ENCODE data around the gene MAML3.

The MAML3 gene

DNA sequence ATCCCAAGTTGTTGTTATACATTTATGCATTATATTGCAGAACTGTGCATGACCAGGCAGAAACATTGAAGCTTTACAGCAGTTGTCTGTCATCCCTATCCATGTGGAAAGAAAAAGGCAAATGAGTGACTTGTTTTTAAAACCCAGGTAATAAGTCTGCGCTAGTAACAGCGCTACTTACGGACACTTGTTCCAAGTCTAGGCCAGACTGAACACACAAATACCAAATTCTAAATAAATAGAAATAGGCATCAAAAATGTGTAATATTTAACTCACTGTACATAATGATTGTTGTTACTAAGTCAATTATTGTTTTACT is 548 bp upstream of the MAML3 start:
- DNase-seq = no peak

DNA sequence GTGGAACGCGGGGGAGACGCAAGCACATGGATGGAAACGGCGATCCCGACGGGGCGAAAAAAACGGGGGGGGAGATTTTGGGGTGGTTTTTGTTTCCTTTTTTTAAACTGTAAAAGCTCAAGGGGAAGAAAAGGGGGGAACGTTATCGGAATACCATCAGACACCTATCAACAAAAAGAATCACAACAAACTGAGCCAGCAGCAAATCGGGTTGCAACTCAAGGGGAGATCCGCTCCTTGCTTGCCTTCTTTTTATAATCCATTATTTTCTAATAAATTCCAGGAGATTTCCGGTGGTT is 616 bp downstream of the MAML3 start:
- DNase-seq = no peak

DNA sequence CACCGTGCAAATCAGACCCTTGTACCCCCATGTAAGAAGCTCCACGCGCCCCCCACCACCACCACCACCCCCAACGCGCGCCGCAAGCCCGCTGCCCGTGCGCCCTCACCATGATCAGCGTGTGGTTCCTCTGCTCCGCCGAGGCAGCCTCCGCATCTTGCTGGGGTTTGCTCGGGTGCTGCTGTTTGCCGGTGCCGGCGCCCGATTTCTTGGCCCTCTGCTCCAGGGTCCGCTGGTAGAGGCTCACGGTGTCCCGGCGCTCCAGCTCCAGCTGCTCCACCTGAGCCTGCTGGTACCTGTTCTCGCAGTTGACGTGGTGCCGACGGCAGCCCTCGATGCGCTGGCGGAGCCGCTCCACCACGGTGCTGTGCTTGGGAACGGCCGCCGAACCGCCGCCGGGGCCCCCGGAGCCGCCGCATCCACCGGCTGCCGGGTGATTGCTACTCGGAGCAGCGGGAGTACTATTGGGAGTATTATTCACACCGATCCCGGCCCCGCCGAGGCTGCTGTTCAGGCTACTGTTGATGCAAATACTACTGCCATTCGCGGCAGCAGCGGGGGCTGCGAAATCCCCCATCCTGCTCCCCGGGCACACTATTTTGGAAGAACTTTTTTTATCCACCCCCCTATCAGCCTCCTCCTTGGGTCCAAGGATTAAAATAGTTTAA is 1.1 kb downstream of the MAML3 start:
- DNase-seq = no peak

DNA sequence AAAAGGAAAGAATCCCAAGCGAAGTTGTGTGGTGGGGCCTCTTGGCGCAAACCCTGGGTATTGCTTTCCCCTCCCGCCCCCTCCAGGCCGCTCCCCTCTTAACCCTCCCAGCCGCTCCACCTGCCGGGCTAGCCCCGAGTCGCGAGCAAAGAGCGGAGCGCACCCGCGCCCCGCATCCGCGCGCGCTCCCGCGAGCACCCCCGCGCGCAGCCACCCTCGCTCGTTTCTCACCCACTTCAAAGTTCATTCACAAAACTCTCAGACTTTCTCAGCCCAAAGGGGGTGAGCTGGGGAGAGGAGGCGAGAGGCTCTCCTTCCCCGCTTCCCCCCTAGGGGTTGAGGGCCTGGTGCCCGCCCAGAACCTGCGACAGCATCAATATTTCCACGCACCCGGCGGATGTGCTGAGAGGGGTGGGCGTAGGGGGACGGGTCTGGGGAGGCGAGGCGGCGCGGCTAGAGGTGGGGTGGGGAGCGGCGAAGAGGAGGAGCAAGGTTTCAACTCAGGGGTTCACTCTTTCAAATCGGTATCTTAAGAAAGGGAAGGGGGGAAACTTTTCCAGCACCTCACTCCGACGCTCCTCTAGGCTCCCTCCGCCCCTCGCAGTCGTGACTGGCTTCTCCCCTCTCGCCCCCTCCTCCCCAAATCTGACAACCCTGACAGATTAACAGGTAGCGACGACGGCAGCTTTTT is 1.8 kb downstream of the MAML3 start:
- no peak for DNase-seq

DNA sequence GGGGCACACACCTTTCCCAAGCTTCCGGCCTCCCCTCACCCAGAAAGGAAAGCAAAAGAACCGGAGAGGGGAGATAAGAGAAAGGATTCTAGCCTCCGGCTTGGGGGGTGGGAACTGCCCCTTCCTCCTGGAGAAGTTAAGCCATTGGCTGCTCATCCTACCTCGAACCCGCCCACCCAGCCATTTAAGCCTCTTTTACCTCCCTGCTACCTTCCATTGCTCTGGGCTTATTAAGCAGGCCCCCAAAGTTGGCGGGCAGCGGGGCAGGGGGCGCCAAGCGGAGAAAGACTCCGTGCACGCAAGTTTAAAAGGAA is 2.3 kb downstream of the MAML3 start:
- DNase-seq = no peak

DNA sequence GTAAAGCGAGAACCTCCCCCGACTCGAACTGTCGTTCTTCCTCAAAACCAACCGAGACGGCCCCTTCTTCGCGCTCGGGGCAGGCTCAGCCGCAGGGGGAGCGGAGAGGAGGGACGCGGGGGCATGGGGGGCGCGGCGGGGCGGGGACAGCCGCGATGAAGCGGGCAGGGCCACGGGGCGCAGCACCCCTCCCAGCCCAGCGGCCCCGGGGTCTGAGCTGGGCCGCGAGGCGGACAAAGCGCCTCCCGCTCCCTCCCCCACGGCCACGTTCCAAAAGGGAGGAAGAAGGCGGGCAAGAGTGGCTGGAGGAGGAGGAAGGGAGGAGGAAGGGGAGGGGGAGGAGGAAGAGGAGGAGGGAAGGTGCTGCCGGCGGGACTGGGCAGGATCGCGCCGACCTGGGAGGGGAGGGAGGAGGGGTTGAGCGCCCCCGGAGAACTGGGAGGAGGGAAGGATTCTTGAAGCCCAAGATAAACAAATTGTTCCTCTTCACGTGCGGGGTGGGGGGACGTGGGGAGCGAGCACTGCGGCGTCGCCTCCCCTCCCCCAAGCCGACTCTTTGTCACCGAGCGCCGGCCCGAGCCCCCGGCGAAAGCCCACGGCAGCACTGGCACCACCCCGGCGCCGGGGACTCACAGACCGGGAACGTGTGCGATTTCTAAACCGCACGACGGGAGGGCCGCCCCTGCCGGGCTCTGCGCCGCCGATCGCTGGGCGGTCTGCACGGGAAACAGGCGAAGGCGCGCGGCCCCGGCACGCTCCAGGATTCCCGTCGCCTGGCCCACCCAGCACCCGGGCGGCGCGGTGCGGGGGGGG is 2.9 kb downstream of the MAML3 start:
- DNase-seq = peak; percentile 89

DNA sequence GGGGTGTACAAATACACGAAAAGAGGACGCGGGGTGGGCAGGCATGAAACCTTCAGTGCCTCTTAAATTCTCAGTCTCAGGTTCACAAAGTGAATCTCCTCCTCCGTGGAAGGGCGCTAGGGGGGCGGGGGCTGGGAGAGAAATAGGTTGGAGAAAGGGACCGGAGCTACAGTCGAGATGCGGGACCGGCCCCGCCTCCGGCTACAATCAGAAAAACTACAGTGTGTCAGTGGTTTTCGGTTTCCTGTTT is 3.4 kb downstream of the MAML3 start:
- no peak for DNase-seq

DNA sequence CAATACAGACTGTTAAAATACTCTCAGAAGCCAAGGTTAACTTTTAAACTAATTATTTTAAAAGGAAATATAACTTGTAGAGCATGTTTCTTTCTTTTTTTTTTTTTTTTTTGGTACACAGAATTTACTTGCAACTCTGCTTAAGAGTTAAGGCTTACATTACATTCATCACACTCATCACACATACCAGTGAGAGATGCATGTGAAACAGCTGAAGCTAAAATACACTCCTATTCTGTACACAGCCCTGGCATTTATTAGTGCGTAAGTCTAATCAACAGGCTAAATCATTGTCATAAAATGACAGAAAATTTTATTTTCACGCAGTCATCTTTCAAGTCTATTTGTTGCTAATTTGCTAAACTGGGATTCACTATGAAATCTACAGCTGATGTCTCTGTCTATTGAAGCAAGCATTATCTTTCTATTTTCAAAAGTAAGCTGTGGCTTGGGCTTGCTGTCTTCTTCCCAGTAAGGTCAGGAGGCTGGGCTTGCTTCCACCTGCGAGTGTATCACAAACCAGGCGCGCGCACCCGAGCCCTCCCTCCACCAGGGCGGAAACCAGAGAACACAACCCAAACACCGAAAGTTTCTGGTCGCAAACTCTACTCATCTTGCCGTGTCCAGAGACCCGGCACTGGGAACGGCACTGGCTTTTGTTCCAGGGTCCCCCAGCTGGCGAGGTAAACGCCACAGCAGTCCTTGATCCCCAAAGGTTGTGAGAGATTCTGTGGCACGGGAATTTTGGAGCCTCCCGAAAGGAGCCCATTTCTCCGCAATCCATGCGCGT is 3.9 kb downstream of the MAML3 start:
- DNase-seq = no peak

DNA sequence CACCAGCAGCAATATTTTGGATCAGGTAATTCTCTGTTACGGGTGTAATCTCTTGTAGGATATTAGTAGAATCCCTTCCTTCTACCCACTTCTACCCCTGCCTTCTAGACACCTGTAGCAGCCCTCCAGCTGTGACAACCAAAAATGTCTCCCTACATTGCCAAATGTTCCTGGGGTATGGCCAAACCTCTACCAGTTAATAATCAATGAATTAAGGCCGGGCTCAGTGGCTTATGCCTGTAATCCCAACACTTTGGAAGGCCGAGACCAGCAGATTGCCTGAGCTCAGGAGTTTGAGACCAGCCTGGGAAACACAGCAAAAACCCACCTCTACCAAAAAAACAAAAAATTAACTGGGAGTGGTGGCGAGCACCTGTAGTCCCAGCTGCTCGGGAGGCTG is 9.9 kb downstream of the MAML3 start:
- DNase-seq = no peak

DNA sequence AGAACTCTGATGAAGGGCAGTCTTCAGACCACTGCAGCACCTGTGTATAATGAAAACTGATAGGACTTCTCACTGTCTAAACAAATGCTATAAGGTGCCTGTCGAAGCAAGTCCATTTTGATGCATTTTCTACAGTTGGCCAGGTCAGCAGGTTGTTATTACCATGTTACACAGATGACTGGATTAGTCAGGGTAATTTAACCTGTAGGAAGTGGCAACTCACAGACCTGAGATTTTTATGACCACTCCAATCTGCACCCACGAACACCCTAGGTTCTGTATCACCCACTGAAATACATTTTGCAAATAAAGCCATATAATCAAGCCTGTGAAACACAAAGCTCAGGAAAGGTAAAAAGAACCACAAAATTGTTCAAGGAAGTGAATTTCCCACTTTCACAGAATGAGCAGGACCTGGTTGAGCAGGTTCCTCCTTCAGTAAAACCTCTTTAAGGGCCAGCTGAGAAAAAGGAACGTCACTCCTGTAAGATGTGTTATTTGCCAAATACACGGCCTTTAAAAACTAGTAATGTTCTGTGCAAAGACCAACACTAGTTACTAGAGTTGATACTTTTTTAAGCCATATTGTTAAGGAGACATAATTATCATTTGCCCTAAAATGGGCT is 12.7 kb downstream of the MAML3 start:
- no peak for DNase-seq

DNA sequence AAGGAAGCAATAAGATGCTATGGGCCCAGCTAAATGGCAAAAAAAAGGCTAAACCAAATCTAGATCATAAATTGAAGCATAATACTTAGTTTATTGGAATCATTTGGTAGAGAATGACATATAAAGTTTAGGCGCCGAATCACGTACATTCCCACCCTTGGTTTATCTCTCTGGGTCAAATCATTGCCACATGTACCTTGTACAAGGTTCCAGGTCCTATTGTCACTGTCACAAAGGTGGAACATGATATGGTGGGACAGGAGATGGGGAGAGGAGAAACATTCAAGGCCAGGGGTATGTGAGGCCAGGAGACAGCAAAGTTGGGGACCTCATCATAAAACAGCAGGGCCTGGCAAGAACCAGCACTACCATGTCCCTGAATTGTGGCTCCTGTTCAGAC is 13.4 kb downstream of the MAML3 start:
- DNase-seq = no peak

DNA sequence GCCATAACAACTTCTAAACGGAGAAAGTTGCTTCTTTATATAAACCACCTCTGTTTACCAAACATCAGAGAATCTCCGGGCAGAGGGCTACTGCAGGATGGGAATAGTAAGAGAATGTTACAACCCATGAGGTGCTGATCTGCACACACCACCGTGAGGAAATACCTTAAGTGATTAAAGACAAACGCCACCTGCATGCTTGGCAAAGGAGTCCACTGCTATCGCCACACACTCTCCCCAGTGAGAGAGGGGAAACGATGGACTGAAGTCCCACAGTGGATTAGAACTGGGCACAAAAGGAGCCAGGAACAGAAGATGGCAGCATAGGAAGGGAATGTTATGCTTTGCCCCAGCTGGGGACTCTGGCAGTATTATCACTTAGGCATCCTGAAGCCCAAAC is 15.6 kb downstream of the MAML3 start:
- no peak for DNase-seq

DNA sequence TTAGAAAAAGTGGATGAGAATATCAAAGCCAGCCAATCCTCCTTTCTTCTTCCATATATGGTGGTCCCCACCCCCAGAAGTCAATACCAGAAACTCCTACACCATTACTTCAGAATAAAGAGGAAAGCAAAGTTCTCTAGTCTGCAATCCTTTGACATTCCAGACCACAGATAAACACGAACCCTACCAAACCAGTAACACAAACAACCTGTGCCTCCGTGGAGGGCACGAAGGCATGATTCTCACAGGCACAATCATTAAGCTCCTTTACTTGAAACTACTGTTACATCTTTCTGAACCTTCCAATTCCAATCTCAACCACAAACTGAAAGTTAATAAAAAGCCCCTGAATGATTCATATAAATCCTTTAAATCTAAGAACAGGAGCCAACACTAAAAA is 16.3 kb downstream of the MAML3 start:
- DNase-seq = no peak

DNA sequence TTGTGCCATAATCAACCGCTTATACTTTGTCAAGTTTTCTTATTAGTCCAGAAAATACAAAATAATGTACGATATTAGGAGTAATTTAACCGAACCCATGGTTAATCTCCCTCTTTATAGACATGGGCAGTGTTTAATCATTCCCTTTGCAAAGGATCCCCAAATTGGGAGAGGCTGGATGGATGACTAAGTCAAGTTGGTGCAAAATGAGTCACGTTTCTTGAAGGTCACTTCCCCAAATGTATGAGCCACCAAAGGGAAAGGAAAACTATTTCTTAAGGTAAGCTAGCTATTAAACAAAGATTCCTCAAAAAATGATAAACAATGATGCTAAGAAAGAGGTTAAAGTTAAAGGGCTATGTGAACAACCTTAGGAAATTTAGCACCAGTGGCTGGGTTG is 17.5 kb downstream of the MAML3 start:
- DNase-seq = no peak

DNA sequence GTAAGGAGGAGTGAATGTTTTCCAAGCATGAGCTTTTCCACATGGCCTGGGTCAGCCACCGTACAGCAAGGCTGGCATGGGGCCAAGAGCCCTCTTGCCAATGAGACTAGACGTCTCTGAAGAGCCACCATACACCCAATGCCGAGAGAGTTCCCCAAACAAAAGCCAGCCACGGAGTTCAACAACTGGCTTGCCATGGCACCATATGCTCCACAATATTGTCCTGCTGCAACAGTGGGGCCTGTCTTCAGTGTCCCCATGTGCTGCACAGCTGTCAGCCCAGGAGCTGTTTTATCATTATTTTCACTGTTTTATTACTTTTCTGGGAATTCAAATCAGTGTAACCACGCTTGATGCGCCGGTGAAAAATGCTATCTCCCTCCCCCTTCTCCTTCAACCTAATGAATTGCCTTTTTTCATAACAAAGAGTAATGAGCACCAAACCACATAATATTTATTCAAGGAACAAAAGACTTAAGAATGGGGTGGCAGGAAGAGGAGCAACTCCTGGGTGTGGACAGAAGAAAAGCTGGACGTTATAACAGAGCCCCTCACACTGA is 18.4 kb downstream of the MAML3 start:
- no peak for DNase-seq

DNA sequence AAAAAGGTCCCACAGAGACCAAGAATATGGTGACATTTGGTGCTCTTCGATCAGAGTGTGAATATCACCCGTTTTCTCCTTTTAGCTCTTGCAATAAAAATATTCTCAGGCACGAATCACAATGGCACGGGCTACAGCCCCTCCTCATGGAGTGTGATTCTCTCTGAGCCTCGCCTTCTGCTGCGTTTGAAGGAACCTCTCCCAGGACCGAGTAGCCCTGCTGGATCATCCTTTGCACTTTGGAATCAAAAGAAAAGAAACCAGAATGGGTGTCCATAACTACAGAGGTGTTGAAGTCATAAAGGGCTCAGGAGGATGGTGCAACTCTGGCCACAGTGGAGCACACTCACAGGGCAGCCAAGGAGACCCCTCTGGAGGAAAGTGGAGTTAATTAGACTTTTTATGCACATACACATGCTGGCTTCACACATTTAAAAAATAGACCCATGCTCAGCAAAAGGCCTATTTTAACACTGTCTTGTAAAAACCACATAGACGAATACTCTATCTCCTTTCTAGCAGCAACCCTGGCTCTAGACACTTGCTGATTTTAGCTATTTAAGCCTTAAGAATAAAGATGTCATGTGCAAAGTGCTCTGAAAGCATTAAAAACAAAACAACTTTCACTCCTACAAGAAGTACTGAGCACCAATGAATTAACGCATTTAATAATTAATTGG is 19.1 kb downstream of the MAML3 start:
- no peak for DNase-seq

DNA sequence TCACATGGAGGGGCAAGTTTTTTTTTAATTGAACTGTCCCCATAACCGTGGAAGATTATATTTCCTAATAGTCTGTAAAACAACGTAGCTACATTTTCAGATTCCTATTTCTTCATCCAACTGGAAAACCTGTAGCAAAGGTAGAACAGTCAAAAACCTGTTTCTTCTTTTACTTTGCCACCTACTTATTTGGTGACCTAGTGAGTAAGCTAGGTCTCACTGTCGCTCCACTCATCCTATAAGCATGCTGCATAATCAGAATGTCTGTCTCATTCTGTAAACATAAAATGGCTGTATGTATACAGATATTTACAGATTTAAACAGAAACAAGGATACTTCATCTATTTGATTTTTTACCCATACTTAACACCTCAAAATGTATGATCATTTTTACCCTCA is 20.4 kb downstream of the MAML3 start:
- no peak for DNase-seq

DNA sequence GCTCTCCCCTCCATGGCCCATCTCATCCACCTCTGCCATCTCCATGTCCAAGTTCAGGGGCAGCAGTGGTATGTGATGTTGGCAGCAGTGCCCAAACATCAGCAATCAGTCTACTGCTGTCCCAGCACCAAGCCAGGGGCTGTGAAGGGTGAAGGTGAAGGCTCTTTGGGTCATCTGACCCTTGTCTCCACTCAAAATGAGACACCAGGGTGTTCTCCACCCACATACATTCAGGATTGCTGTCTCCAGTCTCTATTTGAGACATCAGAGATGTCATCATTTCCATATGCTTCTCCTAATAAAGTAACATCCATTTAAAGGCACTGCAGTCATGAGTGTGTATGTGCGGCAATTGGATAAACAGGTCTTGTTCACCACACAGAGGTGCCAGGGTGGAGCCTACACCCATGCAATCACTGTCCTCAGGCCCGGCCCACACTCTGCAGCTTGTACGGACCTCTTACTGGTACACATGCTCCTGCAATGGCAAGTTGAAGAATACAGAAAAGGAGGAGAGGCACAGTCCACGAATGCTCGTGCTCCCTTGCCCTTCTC is 22.2 kb downstream of the MAML3 start:
- no peak for DNase-seq

DNA sequence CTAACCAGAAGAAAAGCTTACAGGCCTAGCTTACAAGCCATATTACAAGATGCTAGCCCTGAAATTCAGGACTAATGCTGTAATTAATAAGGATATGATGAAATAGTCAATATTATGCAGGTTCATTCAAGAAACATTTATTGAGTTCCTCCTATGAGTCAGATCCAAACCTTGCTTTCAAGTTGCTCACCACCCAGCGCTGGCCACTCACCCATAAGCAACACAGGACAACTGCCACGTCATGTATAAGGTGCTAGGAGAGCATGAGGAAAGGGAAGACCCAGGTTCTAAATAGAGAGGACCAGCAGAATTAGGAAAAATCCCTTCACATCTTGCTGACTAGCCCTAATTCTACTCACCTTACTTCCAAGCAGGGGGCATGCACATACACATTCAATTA is 23.3 kb downstream of the MAML3 start:
- DNase-seq = no peak

DNA sequence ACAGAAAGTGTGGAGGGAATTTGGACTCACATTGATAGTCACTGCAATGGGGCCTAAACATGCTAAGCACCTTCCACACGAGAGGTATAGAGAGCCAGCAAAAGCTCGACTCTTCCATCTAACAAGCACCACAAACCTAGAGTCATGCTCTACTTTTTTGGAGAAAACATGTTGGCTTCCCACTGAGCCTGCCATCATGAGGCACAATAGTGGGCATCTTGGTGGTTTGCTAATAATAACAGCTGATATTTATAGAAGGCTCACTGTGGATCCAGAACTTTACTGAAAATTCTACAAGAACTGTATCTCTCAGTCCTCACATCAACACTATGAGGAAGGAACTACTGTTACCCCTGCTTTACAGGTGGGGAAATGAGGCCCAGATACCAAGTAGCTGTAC is 26.6 kb downstream of the MAML3 start:
- no peak for DNase-seq

DNA sequence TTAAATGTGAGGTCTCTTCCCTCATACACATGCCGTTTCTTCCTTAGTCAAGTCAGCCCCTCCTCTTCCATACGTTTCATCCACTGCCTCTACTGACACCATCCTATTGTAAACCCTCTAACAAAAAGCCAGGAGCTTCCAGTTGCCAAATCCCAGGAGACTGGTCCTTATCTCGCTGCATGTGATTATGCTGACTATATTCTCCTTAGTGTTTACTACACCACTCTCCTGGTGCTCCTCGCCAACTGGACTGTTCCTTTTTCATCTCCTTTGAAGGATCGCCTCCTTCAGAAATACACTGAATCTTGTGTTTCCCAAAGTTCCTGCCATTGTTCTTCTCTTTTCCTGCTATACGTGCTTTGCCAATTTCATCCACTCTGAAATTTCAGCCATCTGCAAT is 27.7 kb downstream of the MAML3 start:
- no peak for DNase-seq

DNA sequence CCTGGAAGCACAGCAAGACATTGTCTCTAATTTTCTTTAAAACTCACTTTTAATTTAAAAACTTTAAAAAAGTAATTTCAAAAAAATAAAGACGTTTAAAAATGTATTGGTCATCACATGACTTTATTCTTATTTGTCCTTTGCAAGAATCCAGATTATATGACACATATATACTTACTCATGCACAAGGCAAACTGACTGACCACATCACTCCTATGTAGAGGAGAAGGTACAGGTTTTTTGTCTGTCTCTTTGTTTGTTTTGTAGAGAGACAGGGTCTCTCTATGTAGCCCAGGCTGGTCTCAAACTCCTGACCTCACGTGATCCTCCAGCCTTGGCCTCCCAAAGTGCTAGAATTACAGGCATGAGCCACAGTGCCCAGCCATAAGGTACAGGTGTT is 28.6 kb downstream of the MAML3 start:
- DNase-seq = no peak
